Ovary (tissue), 3 donors: ENCODE data around the gene BICDL1.

Experiments used
- POLR2A ChIP-seq: fragments of 450-650 bp; IDR thresholded peaks from one replicate; pipeline ENCODE4 v1.6.1; 2017; ENCODE audit warnings: antibody characterized with exemption, mild to moderate bottlenecking, moderate library complexity
- TF ChIP-seq, protein P1 (sequence below), 3 donors: fragments of 450-650 bp in 2 of 3; fragments of 200-600 bp in 1 of 3; IDR thresholded peaks; one replicate each; pipeline versions ENCODE4 v1.5.1 to v1.8.0; 2016 to 2022; ENCODE audit warnings: antibody characterized with exemption in 3 of 3, mild to moderate bottlenecking in 1 of 3
- donor health status: DM: no; HTN: no; CAD: no.

DNA sequence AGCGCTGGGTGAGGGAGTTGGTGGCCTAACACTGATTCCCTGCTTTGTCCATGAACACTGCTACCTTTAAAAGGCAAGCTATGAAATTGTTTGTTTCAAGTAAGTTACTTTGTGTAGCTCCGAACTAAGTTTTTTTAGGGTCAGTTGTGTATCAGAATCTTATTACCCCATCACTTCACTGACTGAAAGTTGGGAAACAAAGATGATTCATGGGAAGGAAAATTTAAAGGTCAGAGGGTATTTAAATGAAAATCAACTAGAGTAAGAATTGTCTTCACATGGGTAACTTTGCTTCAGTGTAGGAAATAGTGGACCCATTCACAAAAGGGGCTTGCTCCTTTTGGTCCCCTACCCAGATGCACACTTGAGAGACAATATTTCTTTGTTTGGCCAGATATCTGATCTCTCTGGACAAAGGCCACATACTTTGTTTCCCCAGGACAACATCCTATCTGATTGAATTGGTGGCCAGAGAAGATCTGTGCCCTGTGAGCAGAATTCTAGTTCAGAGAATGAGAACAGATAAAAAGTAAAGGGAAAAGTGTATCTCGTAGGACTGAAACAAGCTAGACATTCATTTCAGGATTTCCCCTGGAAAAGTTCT, 74.0 kb downstream of the BICDL1 start:
- TF ChIP-seq, protein P1, sequence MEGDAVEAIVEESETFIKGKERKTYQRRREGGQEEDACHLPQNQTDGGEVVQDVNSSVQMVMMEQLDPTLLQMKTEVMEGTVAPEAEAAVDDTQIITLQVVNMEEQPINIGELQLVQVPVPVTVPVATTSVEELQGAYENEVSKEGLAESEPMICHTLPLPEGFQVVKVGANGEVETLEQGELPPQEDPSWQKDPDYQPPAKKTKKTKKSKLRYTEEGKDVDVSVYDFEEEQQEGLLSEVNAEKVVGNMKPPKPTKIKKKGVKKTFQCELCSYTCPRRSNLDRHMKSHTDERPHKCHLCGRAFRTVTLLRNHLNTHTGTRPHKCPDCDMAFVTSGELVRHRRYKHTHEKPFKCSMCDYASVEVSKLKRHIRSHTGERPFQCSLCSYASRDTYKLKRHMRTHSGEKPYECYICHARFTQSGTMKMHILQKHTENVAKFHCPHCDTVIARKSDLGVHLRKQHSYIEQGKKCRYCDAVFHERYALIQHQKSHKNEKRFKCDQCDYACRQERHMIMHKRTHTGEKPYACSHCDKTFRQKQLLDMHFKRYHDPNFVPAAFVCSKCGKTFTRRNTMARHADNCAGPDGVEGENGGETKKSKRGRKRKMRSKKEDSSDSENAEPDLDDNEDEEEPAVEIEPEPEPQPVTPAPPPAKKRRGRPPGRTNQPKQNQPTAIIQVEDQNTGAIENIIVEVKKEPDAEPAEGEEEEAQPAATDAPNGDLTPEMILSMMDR (IDR thresholded peaks at IDR 0.05), result no peak
- no peak for TF ChIP-seq POLR2A
